Left cardiac atrium (tissue), 2 donors: Measurements from ENCODE around the gene PNMA1. TPM values are rescaled to one million over a fixed set of nuclear protein-coding genes. Genes with fewer than 3 reads are reported as not detected.

Experiments
- microRNA-seq, 2 donors: library from miRNA; unstranded; fragments of <30 nt; microRNA quantifications; one replicate each; pipeline ENCODE4 v1.2.0, GENCODE V29; 2020
- total RNA-seq, 2 donors: library from RNA; stranded (reverse); fragmentation: NEBNext Ultra II Directional; extraction: Animal tissue kit (Norgen Biotek cat#: 25700); gene quantifications; one replicate each; pipeline ENCODE4 v1.2.1, GENCODE V29; 2021
- donor health status: DM: no; HTN: yes; CAD: no; lungs with severe emphysema.
- donor health status: DM: yes; HTN: yes; CAD: no.

Gene PNMA1
- total RNA-seq, 2 donors from 2014 or later, result 25.9 to 29.6 TPM

Small RNA genes within 50 kb of the gene (microRNA-seq; reads per million reads assigned to microRNA genes)
- 0 reads per million in 2 donors for gene MIR4505

Other genes starting within 250 kb of the PNMA1 start
- gene RIOX1, start 223.5 kb downstream of the PNMA1 start, total RNA-seq, result 1 to 10 TPM; 9.2 to 9.4 TPM
- 10 to 100 TPM in 1 of 2 donors, 1 to 10 TPM in 1; 7.9 to 23.3 TPM for gene ACOT1, start 177.2 kb downstream of the PNMA1 start, total RNA-seq
- under 1 TPM; 0.15 to 0.37 TPM for gene HEATR4, start 155.4 kb downstream of the PNMA1 start, total RNA-seq
- 100 to 1,000 TPM; 130 to 151 TPM for gene ACOT2, start 145.2 kb downstream of the PNMA1 start, total RNA-seq
- 1 to 10 TPM; 1.1 to 1.6 TPM for gene ACOT4, start 122.5 kb downstream of the PNMA1 start, total RNA-seq
- gene ACOT6, start 101.9 kb downstream of the PNMA1 start, total RNA-seq, result not detected
- 10 to 100 TPM; 14.0 to 16.4 TPM for gene DNAL1, start 69.4 kb downstream of the PNMA1 start, total RNA-seq
- gene PTGR2, start 137.4 kb upstream of the PNMA1 start, total RNA-seq, result 10 to 100 TPM; 26.9 to 31.6 TPM
- 10 to 100 TPM; 19.2 to 28.8 TPM for gene ZNF410, start 172.5 kb upstream of the PNMA1 start, total RNA-seq
- gene FAM161B, start 235.7 kb upstream of the PNMA1 start, total RNA-seq, result 1 to 10 TPM; 3.1 to 3.5 TPM
- 10 to 100 TPM; 31.3 to 36.1 TPM for gene COQ6, start 235.9 kb upstream of the PNMA1 start, total RNA-seq